D721Med (cell line): ENCODE measurements around the gene MATCAP1.

Experiments
- DNase-seq: peaks from one replicate; pipeline ENCODE4 v3.0.0; 2011; ENCODE audit warnings: low spot score; ENCODE audit not compliant: insufficient read length
- FAIRE-seq: peaks from 2 replicates; lab custom pipeline; 2011; peaks lifted over from hg19 to GRCh38; lab: Jason Lieb, UNC
- CTCF ChIP-seq: IDR thresholded peaks from 2 replicates; pipeline ENCODE4 v1.5.1; 2012; ENCODE audit warnings: mild to moderate bottlenecking, control low read depth; ENCODE audit not compliant: insufficient read depth; ENCODE audit errors: missing control alignments

The MATCAP1 gene

GRCh38 chr16:67188798-67189197 lies 5.0 kb upstream of the MATCAP1 start:
- no peak for FAIRE-seq
- no peak for TF ChIP-seq CTCF
- no peak for DNase-seq

- no peak for TF ChIP-seq CTCF
- FAIRE-seq = no peak
- DNase-seq = no peak
Measured at GRCh38 chr16:67188323-67188722, 4.6 kb upstream of the MATCAP1 start.

GRCh38 chr16:67187175-67187890 lies 3.6 kb upstream of the MATCAP1 start:
- DNase-seq (no peak), FAIRE-seq (no peak)
- TF ChIP-seq CTCF = no peak

GRCh38 chr16:67186550-67186950 lies 2.8 kb upstream of the MATCAP1 start:
- no peak for FAIRE-seq
- no peak for TF ChIP-seq CTCF
- no peak for DNase-seq

- TF ChIP-seq CTCF = no peak
- FAIRE-seq (no peak), DNase-seq (no peak)
Measured at GRCh38 chr16:67185651-67186134, 1.9 kb upstream of the MATCAP1 start.

GRCh38 chr16:67184995-67185650 lies 1.4 kb upstream of the MATCAP1 start:
- peak; percentile 72 for TF ChIP-seq CTCF
- no peak for FAIRE-seq
- no peak for DNase-seq

- no peak for FAIRE-seq
- DNase-seq = no peak
- TF ChIP-seq CTCF = no peak
Measured at GRCh38 chr16:67184453-67184994, 761 bp upstream of the MATCAP1 start.
